ENCODE measurements around the gene HES6. TPM values are rescaled to one million over a fixed set of nuclear protein-coding genes. Genes with fewer than 3 reads are reported as not detected.

HES6 gene
- total RNA-seq, 3 donors from 2014 or later: 4.0 to 5.6 (median 4.7) TPM

GRCh38 chr2:238238311-238238765 is 1.5 kb downstream of the HES6 start:
- peaks cover 6 to 9% of the 10 kb centered on the region in 2 donors for H3K4me1 ChIP-seq
- H3K36me3 ChIP-seq: no peaks in the 10 kb centered on the region
- H3K4me3 ChIP-seq: no peak overlapping the region
- no peak overlapping the region for H3K27ac ChIP-seq
- peak in 1 of 2 donors; percentile 33 for DNase-seq (ENCODE audit: low spot score in 2 of 2)
- peaks cover 6 to 8% of the 10 kb centered on the region in 2 donors for H3K27me3 ChIP-seq
- intact Hi-C loops (cut with DNase I; ENCODE audit: low total_unique reads): no loop called here
- TF ChIP-seq CTCF (IDR thresholded peaks at IDR 0.05): no peak
- TF ChIP-seq POLR2AphosphoS5 (IDR thresholded peaks at IDR 0.05): no peak
- H3K9me3 ChIP-seq: no peaks in the 10 kb centered on the region

GRCh38 chr2:238237431-238238135 is 2.3 kb downstream of the HES6 start:
- H3K4me3 ChIP-seq: no peak overlapping the region
- peaks cover 6 to 8% of the 10 kb centered on the region in 2 donors for H3K27me3 ChIP-seq
- TF ChIP-seq POLR2AphosphoS5 (IDR thresholded peaks at IDR 0.05) (no peak), POLR2A (IDR thresholded peaks at IDR 0.05) (no peak), CTCF (IDR thresholded peaks at IDR 0.05) (no peak)
- intact Hi-C loops (cut with DNase I; ENCODE audit: low total_unique reads): no loop called here
- no peak for DNase-seq (ENCODE audit: low spot score in 2 of 2)
- no peak overlapping the region for H3K27ac ChIP-seq
- peaks cover 6 to 9% of the 10 kb centered on the region in 2 donors for H3K4me1 ChIP-seq
- H3K9me3 ChIP-seq: no peaks in the 10 kb centered on the region
- no peaks in the 10 kb centered on the region for H3K36me3 ChIP-seq

- intact Hi-C loops (cut with DNase I; ENCODE audit: low total_unique reads): no loop called here
- no peaks in the 10 kb centered on the region for H3K9me3 ChIP-seq
- no peak for DNase-seq (ENCODE audit: low spot score in 2 of 2)
- H3K36me3 ChIP-seq: no peaks in the 10 kb centered on the region
- H3K27me3 ChIP-seq: peaks cover 6 to 8% of the 10 kb centered on the region in 2 donors
- H3K27ac ChIP-seq: no peak overlapping the region
- TF ChIP-seq POLR2AphosphoS5 (IDR thresholded peaks at IDR 0.05): no peak
- TF ChIP-seq POLR2A (IDR thresholded peaks at IDR 0.05): no peak
- no peak for TF ChIP-seq CTCF (IDR thresholded peaks at IDR 0.05)
- H3K4me1 ChIP-seq: peaks cover 6 to 9% of the 10 kb centered on the region in 2 donors
- no peak overlapping the region for H3K4me3 ChIP-seq
Observed at GRCh38 chr2:238236571-238236970, 3.3 kb downstream of the HES6 start.

GRCh38 chr2:238235856-238236255 is 4.0 kb downstream of the HES6 start:
- Histone ChIP-seq H3K27me3 (peaks cover 6 to 8% of the 10 kb centered on the region in 2 donors), H3K9me3 (no peaks in the 10 kb centered on the region), H3K36me3 (no peaks in the 10 kb centered on the region), H3K4me3 (no peak overlapping the region), H3K27ac (no peak overlapping the region), H3K4me1 (peaks cover 6% of the 10 kb centered on the region in 2 donors)
- no peak for DNase-seq (ENCODE audit: low spot score in 2 of 2)
- TF ChIP-seq POLR2A (IDR thresholded peaks at IDR 0.05) (no peak), POLR2AphosphoS5 (IDR thresholded peaks at IDR 0.05) (no peak), CTCF (IDR thresholded peaks at IDR 0.05) (no peak)
- intact Hi-C loops (cut with DNase I; ENCODE audit: low total_unique reads): no loop called here

- Histone ChIP-seq H3K27ac (no peak overlapping the region), H3K27me3 (peaks cover 6 to 8% of the 10 kb centered on the region in 2 donors), H3K9me3 (no peaks in the 10 kb centered on the region), H3K4me1 (peaks cover 1 to 2% of the 10 kb centered on the region in 2 donors), H3K4me3 (no peak overlapping the region), H3K36me3 (no peaks in the 10 kb centered on the region)
- no peak for TF ChIP-seq POLR2A (IDR thresholded peaks at IDR 0.05)
- TF ChIP-seq POLR2AphosphoS5 (IDR thresholded peaks at IDR 0.05): no peak
- no peak for TF ChIP-seq CTCF (IDR thresholded peaks at IDR 0.05)
- intact Hi-C loops (cut with DNase I; ENCODE audit: low total_unique reads): no loop called here
- DNase-seq (ENCODE audit: low spot score in 2 of 2): no peak
Observed at GRCh38 chr2:238235331-238235732, 4.5 kb downstream of the HES6 start.
